ENCODE results near the gene UNC45A. TPM values are rescaled to one million over a fixed set of nuclear protein-coding genes. Genes with fewer than 3 reads are reported as not detected.

Gene UNC45A
- polyA plus RNA-seq, 1 experiment = 63.3 TPM

DNA sequence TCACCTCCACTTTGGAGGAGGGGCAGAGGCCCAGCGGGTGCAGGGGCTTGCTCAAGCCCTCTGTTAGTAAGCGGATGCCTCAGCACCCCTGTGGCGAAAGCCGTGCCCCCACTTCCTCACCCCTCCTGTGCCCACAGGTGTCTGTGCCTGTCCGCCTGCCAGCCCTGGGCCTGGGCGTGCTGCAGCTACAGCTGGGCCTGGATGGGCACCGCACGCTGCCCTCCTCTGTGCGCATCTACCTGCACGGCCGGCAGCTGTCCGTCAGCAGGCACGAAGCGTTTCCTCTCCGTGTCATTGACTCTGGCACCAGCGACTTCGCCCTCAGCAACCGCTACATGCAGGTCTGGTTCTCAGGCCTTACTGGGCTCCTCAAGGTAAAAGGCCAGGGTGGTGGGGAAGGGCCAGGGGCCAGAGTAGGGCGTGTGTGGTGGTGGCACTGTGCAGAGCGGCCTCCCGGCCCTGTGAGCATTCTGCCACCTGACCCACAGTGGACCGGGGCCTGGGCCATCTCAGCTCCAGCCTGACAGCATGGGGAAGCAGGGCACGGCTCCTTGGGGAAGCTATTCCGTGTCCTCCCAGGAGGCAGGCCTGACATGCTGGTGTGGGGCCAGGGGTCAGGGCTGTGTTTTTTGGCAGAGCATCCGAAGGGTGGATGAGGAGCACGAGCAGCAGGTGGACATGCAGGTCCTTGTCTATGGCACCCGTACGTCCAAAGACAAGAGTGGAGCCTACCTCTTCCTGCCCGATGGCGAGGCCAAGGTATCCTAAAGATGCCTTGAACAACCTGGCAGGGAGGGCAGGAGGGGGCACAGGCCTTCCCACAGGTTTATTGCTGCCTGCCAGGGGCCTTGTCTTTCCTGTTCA is 22.9 kb upstream of the UNC45A start:
- ChIA-PET CTCF (interaction anchor here (0.7 to 3.0 kb wide), 2 partner anchors 20 to 619 kb away, joined by 4 to 14 read pairs; partner anchors contain the start of gene HDDC3), POLR2A (no interaction called here)
- TF ChIP-seq, protein P1, sequence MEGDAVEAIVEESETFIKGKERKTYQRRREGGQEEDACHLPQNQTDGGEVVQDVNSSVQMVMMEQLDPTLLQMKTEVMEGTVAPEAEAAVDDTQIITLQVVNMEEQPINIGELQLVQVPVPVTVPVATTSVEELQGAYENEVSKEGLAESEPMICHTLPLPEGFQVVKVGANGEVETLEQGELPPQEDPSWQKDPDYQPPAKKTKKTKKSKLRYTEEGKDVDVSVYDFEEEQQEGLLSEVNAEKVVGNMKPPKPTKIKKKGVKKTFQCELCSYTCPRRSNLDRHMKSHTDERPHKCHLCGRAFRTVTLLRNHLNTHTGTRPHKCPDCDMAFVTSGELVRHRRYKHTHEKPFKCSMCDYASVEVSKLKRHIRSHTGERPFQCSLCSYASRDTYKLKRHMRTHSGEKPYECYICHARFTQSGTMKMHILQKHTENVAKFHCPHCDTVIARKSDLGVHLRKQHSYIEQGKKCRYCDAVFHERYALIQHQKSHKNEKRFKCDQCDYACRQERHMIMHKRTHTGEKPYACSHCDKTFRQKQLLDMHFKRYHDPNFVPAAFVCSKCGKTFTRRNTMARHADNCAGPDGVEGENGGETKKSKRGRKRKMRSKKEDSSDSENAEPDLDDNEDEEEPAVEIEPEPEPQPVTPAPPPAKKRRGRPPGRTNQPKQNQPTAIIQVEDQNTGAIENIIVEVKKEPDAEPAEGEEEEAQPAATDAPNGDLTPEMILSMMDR (IDR thresholded peaks at IDR 0.05; ENCODE audit: low read depth, low read length) = no peak
- no peak for DNase-seq (ENCODE audit: low read depth, low spot score)
- Histone ChIP-seq H3K27me3 (ENCODE audit: control insufficient read depth, insufficient read depth, low read length) (no peaks in the 10 kb centered on the region), H3K27ac (ENCODE audit: low read depth, low read length) (no peak overlapping the region), H3K4me3 (ENCODE audit: low read depth, low read length) (no peak overlapping the region), H3K9me3 (ENCODE audit: control insufficient read depth, insufficient read depth, low read length) (no peaks in the 10 kb centered on the region; the same call in 1 of the 2 replicates)

DNA sequence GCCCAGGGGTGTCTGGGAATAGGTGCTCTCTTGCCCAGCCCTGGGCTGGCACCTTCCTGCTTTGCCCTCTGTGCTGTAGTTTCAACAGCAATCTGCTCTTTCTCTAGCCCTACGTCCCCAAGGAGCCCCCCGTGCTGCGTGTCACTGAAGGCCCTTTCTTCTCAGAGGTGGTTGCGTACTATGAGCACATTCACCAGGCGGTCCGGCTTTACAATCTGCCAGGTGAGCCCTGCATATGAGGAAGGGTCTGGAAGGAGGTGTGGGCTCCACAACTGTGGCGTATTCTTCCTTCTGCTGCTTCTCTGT is 22.4 kb upstream of the UNC45A start:
- Histone ChIP-seq H3K27me3 (ENCODE audit: control insufficient read depth, insufficient read depth, low read length) (no peaks in the 10 kb centered on the region), H3K9me3 (ENCODE audit: control insufficient read depth, insufficient read depth, low read length) (no peaks in the 10 kb centered on the region; the same call in 1 of the 2 replicates), H3K27ac (ENCODE audit: low read depth, low read length) (no peak overlapping the region), H3K4me3 (ENCODE audit: low read depth, low read length) (no peak overlapping the region)
- DNase-seq (ENCODE audit: low read depth, low spot score) = no peak
- CTCF ChIA-PET = interaction anchor here (3.0 kb wide), 1 partner anchor 20 kb away, joined by 14 read pairs; the partner anchor contains the start of gene HDDC3
- POLR2A ChIA-PET = no interaction called here
- TF ChIP-seq, protein P1 (IDR thresholded peaks at IDR 0.05; ENCODE audit: low read depth, low read length) = no peak

DNA sequence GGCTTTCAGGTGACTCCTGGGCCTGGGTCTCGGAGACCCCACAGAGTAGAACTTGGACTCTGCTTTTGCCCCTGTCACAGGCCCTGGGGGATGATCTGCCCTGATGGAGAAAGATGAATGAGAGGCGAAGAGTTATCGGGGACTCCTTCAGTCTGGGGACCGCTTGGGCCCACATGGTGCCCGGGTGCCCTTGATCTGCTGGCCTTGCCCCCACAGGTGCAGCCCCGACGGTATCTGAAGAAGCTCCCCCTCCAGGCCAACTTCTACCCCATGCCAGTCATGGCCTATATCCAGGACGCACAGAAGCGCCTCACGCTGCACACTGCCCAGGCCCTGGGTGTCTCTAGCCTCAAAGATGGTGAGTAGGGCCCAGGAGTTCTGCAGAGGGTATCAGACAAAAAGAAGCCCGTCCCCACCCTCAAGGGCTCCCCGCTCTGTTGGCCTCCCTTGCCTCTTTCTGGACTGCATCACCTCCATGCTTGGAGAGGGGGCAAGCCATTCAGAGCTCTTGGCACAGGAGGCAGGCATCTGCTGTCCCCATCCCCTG is 21.6 kb upstream of the UNC45A start:
- H3K27ac ChIP-seq (ENCODE audit: low read depth, low read length) = no peak overlapping the region
- DNase-seq (ENCODE audit: low read depth, low spot score) = no peak
- no peaks in the 10 kb centered on the region for H3K27me3 ChIP-seq (ENCODE audit: control insufficient read depth, insufficient read depth, low read length)
- ChIA-PET CTCF (interaction anchor here (3.0 kb wide), 1 partner anchor 19 kb away, joined by 14 read pairs; the partner anchor contains the start of gene HDDC3), POLR2A (no interaction called here)
- TF ChIP-seq, protein P1 (IDR thresholded peaks at IDR 0.05; ENCODE audit: low read depth, low read length) = no peak
- no peak overlapping the region for H3K4me3 ChIP-seq (ENCODE audit: low read depth, low read length)
- H3K9me3 ChIP-seq (ENCODE audit: control insufficient read depth, insufficient read depth, low read length) = no peaks in the 10 kb centered on the region; the same call in 1 of the 2 replicates

- ChIA-PET CTCF (interaction anchor here (3.0 kb wide), 1 partner anchor 18 kb away, joined by 14 read pairs; the partner anchor contains the start of gene HDDC3), POLR2A (interaction anchor here (1.1 kb wide), 1 partner anchor 12 kb away, joined by 3 read pairs; the partner anchor contains the start of gene MAN2A2)
- H3K4me3 ChIP-seq (ENCODE audit: low read depth, low read length) = no peak overlapping the region
- H3K9me3 ChIP-seq (ENCODE audit: control insufficient read depth, insufficient read depth, low read length) = no peaks in the 10 kb centered on the region; the same call in 1 of the 2 replicates
- no peak overlapping the region for H3K27ac ChIP-seq (ENCODE audit: low read depth, low read length)
- TF ChIP-seq, protein P1 (IDR thresholded peaks at IDR 0.05; ENCODE audit: low read depth, low read length) = no peak
- no peak for DNase-seq (ENCODE audit: low read depth, low spot score)
- H3K27me3 ChIP-seq (ENCODE audit: control insufficient read depth, insufficient read depth, low read length) = no peaks in the 10 kb centered on the region
Measured at GRCh38 chr15:90914305-90915080, 20.6 kb upstream of the UNC45A start.
